ENCODE data around the gene LRRC28.

LRRC28 gene

GRCh38 chr15:99410477-99410876 lies 159.2 kb downstream of the LRRC28 start:
- TF ChIP-seq GABPA (IDR thresholded peaks at IDR 0.05; ENCODE audit: low read depth) = no peak
- no peak for TF ChIP-seq CTCF (IDR thresholded peaks at IDR 0.05; ENCODE audit: insufficient read depth, low read length)
- no peak for TF ChIP-seq REST (IDR thresholded peaks at IDR 0.05; ENCODE audit: insufficient replicate concordance, low read depth)
- no peak for TF ChIP-seq POLR2AphosphoS5 (IDR thresholded peaks at IDR 0.05; ENCODE audit: low read depth)
- no peak for TF ChIP-seq SPI1 (IDR thresholded peaks at IDR 0.05; ENCODE audit: borderline replicate concordance, low read depth)
- Histone ChIP-seq H3K27me3 (ENCODE audit: insufficient read depth, poor library complexity, severe bottlenecking) (no peaks in the 10 kb centered on the region), H3K27ac (replicated peaks) (no peak overlapping the region), H3K4me3 (replicated peaks; ENCODE audit: insufficient read depth, low read length) (no peak overlapping the region)
- no peak for DNase-seq (ENCODE audit: low read depth in 1 of 2, low spot score in 1 of 2)

- Histone ChIP-seq H3K27me3 (ENCODE audit: insufficient read depth, poor library complexity, severe bottlenecking) (no peaks in the 10 kb centered on the region), H3K27ac (replicated peaks) (no peak overlapping the region), H3K4me3 (replicated peaks; ENCODE audit: insufficient read depth, low read length) (no peak overlapping the region)
- TF ChIP-seq REST (IDR thresholded peaks at IDR 0.05; ENCODE audit: insufficient replicate concordance, low read depth) = no peak
- TF ChIP-seq SPI1 (IDR thresholded peaks at IDR 0.05; ENCODE audit: borderline replicate concordance, low read depth) = no peak
- DNase-seq (ENCODE audit: low read depth in 1 of 2, low spot score in 1 of 2) = no peak
Measured at GRCh38 chr15:99411234-99411633, 160.0 kb downstream of the LRRC28 start.

- Histone ChIP-seq H3K27me3 (ENCODE audit: insufficient read depth, poor library complexity, severe bottlenecking) (no peaks in the 10 kb centered on the region), H3K4me3 (replicated peaks; ENCODE audit: insufficient read depth, low read length) (no peak overlapping the region), H3K27ac (replicated peaks) (no peak overlapping the region)
- no peak for DNase-seq (ENCODE audit: low read depth in 1 of 2, low spot score in 1 of 2)
- no peak for TF ChIP-seq REST (IDR thresholded peaks at IDR 0.05; ENCODE audit: insufficient replicate concordance, low read depth)
- no peak for TF ChIP-seq CTCF (IDR thresholded peaks at IDR 0.05; ENCODE audit: insufficient read depth, low read length)
- TF ChIP-seq SPI1 (IDR thresholded peaks at IDR 0.05; ENCODE audit: borderline replicate concordance, low read depth) = no peak
- no peak for TF ChIP-seq GABPA (IDR thresholded peaks at IDR 0.05; ENCODE audit: low read depth)
- TF ChIP-seq POLR2AphosphoS5 (IDR thresholded peaks at IDR 0.05; ENCODE audit: low read depth) = no peak
Measured at GRCh38 chr15:99412082-99412481, 160.8 kb downstream of the LRRC28 start.

GRCh38 chr15:99412626-99413025 lies 161.3 kb downstream of the LRRC28 start:
- no peak for DNase-seq (ENCODE audit: low read depth in 1 of 2, low spot score in 1 of 2)
- H3K27ac ChIP-seq (replicated peaks) = no peak overlapping the region
- no peaks in the 10 kb centered on the region for H3K27me3 ChIP-seq (ENCODE audit: insufficient read depth, poor library complexity, severe bottlenecking)
- no peak for TF ChIP-seq SPI1 (IDR thresholded peaks at IDR 0.05; ENCODE audit: borderline replicate concordance, low read depth)
- no peak for TF ChIP-seq CTCF (IDR thresholded peaks at IDR 0.05; ENCODE audit: insufficient read depth, low read length)
- no peak for TF ChIP-seq POLR2AphosphoS5 (IDR thresholded peaks at IDR 0.05; ENCODE audit: low read depth)
- no peak for TF ChIP-seq GABPA (IDR thresholded peaks at IDR 0.05; ENCODE audit: low read depth)
- TF ChIP-seq REST (IDR thresholded peaks at IDR 0.05; ENCODE audit: insufficient replicate concordance, low read depth) = no peak
- H3K4me3 ChIP-seq (replicated peaks; ENCODE audit: insufficient read depth, low read length) = no peak overlapping the region
